H1 (cell line): ENCODE measurements around the gene TSSK6. TPM values are rescaled to one million over a fixed set of nuclear protein-coding genes. Genes with fewer than 3 reads are reported as not detected.

Experiments used
- BRCA1 ChIP-seq: IDR thresholded peaks from 2 replicates; pipeline ENCODE4 v1.6.1; 2012; ENCODE audit warnings: low read depth, low read length, improper control_type of control experiment
- EGR1 ChIP-seq: IDR thresholded peaks from 2 replicates; pipeline ENCODE4 v1.6.1; 2011; ENCODE audit warnings: low read depth, low read length, borderline replicate concordance
- GTF2F1 ChIP-seq: IDR thresholded peaks from 2 replicates; pipeline ENCODE4 v1.6.1; 2012; ENCODE audit warnings: low read depth, low read length, improper control_type of control experiment, borderline replicate concordance
- POLR2A ChIP-seq, 2 experiments: IDR thresholded peaks; 1 replicate in 1 of 2; 2 replicates in 1 of 2; pipeline ENCODE4 v1.6.1; 2011; ENCODE audit warnings: low read depth in 2 of 2, low read length in 2 of 2, mild to moderate bottlenecking in 2 of 2; ENCODE audit errors: control extremely low read depth in 1 of 2
- TBP ChIP-seq: IDR thresholded peaks from 2 replicates; pipeline ENCODE4 v1.6.1; 2011; ENCODE audit warnings: low read depth, low read length, improper control_type of control experiment
- TEAD4 ChIP-seq: IDR thresholded peaks from 2 replicates; pipeline ENCODE4 v1.6.1; 2012; ENCODE audit warnings: low read depth, low read length, inconsistent platforms, mixed read lengths
- ZNF274 ChIP-seq: IDR thresholded peaks from 2 replicates; pipeline ENCODE4 v1.7.0; 2012; ENCODE audit warnings: low read length, borderline replicate concordance; ENCODE audit errors: extremely low read depth
- polyA plus RNA-seq, 7 experiments: library from polyadenylated mRNA; depleted of rRNA in 3 of 7; stranded (reverse) in 5 of 7; unstranded in 2 of 7; fragments of >200 nt in 5 of 7; fragments of 200-250 nt in 2 of 7; gene quantifications; 1 replicate in 5 of 7; 2 replicates in 1 of 7; 4 replicates in 1 of 7; pipeline versions ENCODE4 v1.2.1 to v1.2.3, GENCODE V29; 2011 to 2013; ENCODE audit warnings: missing spikeins in 2 of 7, mixed read lengths in 2 of 7
- total RNA-seq: library from RNA; stranded (reverse); fragmentation: NEBNext Ultra II Directional; extraction: Animal tissue kit (Norgen Biotek cat#: 25700); gene quantifications from 2 replicates; pipeline ENCODE4 v1.2.1, GENCODE V29; 2021

The TSSK6 gene
- total and polyA plus RNA-seq, 2 of the 8 experiments (the other 6 are each of a cell fraction or from before 2014, with no cell fraction given), result 3.6 to 7.8 TPM

GRCh38 chr19:19480688-19481087 lies 34.7 kb downstream of the TSSK6 start (continued):
- no peak for TF ChIP-seq BRCA1
- TF ChIP-seq TEAD4, result no peak
- no peak for TF ChIP-seq EGR1
- no peak for TF ChIP-seq POLR2A (IDR thresholded peaks at IDR 0.05; ENCODE audit: control extremely low read depth in 1 of 2, low read depth in 2 of 2, low read length in 2 of 2)
- TF ChIP-seq ZNF274, result no peak
- TF ChIP-seq TBP, result no peak
- no peak for TF ChIP-seq GTF2F1
